22Rv1 (cell line): ENCODE data around the gene ERCC6.

Experiments
- ZFX ChIP-seq: fragments of 450-650 bp; IDR thresholded peaks from 2 replicates; pipeline ENCODE4 v1.6.1; 2017; ENCODE audit warnings: antibody characterized with exemption, borderline replicate concordance
- TF ChIP-seq, protein P1 (sequence below): fragments of 450-650 bp; IDR thresholded peaks from 2 replicates; pipeline ENCODE4 v1.5.1; 2017; ENCODE audit warnings: mild to moderate bottlenecking

DNA sequence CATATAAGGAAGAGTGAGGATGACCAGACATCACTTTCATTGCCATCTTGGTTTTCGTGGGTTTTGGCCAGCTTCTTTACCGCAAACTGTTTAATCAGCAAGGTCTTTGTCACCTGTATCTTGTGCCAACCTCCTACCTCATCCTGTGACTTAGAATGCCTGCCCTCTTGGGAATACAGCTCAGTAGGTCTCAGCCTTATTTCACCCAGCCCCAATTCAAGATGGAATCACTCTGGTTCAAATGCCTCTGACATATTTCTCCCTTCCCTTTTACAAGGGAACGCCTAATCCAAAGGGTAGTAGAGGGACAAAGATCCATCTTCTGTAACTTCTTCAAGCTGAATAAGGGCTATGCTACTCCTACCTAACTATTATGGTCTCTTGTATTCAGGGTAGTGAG, 4.7 kb upstream of the ERCC6 start:
- TF ChIP-seq, protein P1, sequence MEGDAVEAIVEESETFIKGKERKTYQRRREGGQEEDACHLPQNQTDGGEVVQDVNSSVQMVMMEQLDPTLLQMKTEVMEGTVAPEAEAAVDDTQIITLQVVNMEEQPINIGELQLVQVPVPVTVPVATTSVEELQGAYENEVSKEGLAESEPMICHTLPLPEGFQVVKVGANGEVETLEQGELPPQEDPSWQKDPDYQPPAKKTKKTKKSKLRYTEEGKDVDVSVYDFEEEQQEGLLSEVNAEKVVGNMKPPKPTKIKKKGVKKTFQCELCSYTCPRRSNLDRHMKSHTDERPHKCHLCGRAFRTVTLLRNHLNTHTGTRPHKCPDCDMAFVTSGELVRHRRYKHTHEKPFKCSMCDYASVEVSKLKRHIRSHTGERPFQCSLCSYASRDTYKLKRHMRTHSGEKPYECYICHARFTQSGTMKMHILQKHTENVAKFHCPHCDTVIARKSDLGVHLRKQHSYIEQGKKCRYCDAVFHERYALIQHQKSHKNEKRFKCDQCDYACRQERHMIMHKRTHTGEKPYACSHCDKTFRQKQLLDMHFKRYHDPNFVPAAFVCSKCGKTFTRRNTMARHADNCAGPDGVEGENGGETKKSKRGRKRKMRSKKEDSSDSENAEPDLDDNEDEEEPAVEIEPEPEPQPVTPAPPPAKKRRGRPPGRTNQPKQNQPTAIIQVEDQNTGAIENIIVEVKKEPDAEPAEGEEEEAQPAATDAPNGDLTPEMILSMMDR, result no peak
- no peak for TF ChIP-seq ZFX
